GM19468 (cell line): ENCODE results near the gene PAK1.

Experiments used
- ATAC-seq: cut with Tn5 transposase; IDR thresholded peaks from one replicate; pipeline ENCODE4 v1.9.1; 2021; ENCODE audit warnings: mild to moderate bottlenecking, moderate library complexity, moderate number of reproducible peaks; ENCODE audit not compliant: unreplicated experiment; ENCODE audit errors: extremely low read depth

PAK1 gene

DNA sequence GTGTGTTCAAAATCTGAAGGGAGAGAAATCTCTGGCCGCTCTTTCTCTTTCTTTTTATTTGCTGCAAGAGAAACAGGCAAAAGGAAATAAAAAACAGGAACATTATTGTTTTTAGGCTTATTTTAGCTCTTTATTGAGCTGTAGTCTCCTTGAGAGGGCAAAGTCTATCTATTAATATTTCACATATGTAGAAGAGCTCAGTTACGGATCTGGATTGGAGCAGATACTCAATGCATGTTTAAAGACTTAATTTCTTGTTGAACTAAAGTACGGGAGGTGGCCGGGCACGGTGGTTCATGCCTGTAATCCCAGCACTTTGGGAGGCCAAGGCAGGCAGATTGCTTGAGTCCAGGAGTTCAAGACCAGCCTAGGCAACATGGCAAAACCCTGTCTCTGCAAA is 94.0 kb downstream of the PAK1 start:
- no peak for ATAC-seq

DNA sequence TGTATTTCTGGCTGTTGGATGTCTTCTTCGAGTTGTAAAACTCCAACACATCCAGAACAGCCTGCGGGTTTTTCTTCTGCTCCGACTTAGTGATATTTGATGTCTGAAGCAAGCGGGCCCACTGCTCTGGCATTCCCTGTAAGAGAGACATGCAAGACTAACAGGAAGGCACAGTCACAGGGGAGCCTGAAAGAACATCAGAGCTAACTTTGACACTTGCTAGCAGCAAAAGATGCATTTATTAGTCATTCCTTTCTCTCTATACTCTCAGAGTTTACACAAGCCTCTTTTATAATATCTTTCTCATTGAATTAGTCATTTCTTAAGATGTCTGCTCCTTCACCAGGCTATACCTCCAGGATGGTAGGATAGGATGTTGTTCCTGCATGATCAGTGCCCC is 94.6 kb downstream of the PAK1 start:
- no peak for ATAC-seq

GRCh38 chr11:77377734-77378133 is 96.2 kb downstream of the PAK1 start:
- ATAC-seq = no peak

DNA sequence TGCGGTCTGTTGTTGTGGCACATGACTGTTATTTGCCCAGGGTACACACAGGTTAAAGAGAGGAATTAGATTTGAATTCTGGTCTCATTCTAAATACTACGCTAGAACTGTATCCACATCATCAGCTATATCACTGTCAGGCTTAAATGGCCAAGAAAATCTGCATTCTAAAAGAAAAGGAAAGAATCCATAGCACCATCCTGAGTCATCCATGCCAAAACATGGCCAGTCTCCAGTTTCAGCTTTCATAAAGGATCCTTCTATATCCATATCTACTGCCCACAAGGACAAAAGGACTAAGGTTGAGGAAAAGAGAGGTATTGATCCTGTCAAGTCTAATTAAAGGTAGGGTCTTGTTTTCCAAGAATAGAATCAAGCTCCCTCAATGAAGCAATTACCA is 98.8 kb downstream of the PAK1 start:
- no peak for ATAC-seq

GRCh38 chr11:77374611-77375031 is 99.3 kb downstream of the PAK1 start:
- ATAC-seq = no peak

GRCh38 chr11:77374108-77374507 is 99.8 kb downstream of the PAK1 start:
- ATAC-seq = no peak

DNA sequence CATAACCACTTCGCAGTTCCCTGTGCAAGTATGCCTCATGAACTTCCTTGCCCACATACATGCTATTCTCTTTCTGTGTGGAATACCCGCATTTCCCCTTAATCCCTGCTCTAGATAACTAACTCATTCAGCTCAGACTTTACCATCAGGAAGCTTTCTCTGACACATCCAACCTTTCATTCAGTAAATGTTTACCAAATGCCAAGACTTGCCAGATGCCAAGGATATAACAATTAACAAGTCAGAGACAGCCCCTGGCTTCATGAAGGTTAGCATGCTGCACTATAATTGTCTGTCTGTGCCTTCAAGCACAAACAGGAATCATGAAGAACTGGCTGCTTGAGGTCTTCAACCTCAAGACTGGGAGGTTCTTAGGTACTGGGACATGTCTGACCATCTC is 101.2 kb downstream of the PAK1 start:
- no peak for ATAC-seq

- no peak for ATAC-seq
Measured at GRCh38 chr11:77371646-77372045, 102.2 kb downstream of the PAK1 start.

GRCh38 chr11:77370217-77370616 is 103.7 kb downstream of the PAK1 start:
- no peak for ATAC-seq

GRCh38 chr11:77361184-77361583 is 112.7 kb downstream of the PAK1 start:
- no peak for ATAC-seq

- no peak for ATAC-seq
Measured at GRCh38 chr11:77359481-77359880, 114.4 kb downstream of the PAK1 start.

DNA sequence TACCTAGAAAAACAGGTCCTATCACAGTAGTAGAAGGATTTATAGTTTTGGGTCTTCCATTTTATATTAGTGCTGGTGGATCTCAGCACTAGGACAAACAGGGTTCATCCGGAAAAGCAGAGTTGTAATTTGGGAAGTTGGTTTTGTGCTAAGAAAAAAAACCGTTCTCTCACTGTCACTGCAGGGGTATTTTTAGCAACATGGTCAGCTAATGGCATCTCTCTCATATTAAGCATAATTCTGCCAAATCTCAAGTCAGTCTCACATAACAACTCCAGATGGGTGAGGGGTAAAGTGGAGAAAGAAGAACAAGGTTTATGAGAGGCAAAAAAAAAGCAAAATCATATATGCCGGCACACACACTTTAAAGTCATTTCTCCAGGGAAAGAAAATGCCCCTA is 120.8 kb downstream of the PAK1 start:
- no peak for ATAC-seq

- no peak for ATAC-seq
Measured at GRCh38 chr11:77351281-77351886, 122.5 kb downstream of the PAK1 start.

DNA sequence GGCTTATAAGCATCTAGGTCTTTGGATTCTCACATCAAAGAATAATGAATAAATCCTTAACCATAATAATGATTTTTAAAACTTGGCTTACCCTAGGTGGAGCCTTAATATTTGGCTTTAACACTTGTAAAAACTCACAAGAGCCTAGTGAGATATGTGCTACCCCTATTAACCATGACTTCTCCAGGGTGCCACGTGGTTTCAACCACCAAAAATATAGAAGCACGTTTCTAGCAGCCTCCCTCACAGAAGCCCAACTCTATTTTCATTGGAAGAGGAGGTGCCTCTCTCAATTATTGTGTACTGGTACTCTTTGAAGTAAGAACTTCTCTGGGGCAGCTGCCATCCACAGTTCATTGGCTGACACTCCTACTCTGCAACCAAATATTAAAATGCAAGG is 125.9 kb downstream of the PAK1 start:
- ATAC-seq = no peak

DNA sequence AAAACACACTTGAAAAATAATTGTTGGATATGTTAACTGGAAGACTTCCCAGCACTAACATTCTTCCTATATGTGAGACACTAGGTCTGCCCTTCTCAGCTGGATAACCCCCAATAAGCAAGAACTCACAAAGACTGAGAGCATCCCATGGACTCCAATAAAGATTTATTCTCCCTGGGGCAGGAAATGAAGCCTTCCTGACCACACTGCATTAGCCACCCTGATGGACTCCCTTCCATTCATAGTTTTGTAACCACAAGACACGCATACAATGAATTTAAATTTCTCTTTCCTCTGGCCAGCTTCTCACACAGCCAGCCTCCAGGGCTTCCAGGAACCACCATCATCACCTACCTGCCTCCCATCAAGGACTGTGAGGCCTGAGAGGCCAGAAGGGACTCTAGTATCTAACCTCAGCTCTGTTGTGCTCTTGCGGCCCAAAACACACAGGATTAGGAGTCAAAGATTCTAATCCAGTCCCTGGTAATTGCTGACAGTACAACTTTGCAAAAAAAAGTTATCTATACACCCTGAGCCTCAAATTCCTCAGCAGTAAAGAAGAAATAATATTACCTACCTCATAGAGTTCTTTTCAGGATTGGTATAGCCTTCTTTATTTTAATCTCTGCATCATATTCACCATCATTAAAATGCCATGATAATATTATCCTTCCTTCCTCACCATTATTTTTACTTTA is 126.8 kb downstream of the PAK1 start:
- ATAC-seq = no peak

DNA sequence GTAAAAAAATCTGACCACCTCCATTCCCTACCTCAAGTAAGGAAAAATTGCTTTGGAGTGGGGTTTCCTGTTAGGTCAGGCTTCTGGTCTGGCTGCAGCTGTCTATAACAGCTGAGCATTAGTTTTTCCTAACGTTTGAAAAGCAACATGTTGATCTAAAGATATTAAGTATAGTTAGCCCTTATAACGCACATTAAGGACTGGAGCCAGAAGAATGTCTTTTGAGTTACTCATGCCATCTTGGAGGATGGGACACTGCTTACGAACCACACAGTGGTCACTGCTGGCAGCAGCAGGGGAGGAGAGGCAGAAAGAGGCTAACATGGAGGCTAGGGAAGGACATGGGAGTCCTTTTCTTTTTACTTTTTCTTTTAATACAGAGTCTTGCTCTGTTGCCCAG is 128.3 kb downstream of the PAK1 start:
- no peak for ATAC-seq

DNA sequence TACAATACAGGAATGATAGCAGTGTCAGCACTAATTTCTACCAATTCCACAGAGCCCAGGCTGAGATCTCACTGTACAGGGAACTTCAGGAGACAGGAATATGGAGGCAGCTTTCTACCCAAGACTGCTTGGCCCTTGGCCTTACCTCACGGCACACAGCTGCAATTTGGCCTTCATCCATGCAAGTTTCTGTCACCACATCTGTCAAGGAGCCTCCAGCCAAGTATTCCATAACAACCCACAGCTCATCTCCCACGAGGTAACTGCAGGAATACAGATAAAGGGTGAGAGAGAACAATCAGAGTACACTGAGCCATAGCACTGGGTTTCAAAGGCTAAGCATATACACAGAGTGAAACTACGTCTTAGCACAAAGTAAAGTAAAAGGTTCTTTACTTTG is 133.4 kb downstream of the PAK1 start:
- no peak for ATAC-seq

GRCh38 chr11:77332259-77332658 is 141.6 kb downstream of the PAK1 start:
- ATAC-seq = no peak

GRCh38 chr11:77325159-77325558 is 148.7 kb downstream of the PAK1 start:
- ATAC-seq = no peak

DNA sequence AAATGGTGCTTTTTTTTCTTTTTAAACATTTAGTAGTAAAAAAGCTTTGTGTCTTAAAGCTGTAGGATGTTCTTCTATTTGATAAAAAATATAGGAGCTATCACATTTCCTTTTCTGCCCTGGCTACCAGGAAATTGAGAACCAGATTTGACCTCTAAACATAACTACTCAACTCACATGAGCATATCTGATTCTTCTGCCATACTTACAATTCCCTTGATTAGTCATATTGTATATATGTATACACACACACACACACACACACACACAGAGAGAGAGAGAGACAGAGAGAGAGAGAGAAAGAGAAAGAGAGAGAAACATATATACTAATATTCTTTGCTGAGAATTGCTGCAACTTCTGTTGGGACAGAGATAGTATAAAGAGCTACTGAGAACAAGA is 149.4 kb downstream of the PAK1 start:
- no peak for ATAC-seq

DNA sequence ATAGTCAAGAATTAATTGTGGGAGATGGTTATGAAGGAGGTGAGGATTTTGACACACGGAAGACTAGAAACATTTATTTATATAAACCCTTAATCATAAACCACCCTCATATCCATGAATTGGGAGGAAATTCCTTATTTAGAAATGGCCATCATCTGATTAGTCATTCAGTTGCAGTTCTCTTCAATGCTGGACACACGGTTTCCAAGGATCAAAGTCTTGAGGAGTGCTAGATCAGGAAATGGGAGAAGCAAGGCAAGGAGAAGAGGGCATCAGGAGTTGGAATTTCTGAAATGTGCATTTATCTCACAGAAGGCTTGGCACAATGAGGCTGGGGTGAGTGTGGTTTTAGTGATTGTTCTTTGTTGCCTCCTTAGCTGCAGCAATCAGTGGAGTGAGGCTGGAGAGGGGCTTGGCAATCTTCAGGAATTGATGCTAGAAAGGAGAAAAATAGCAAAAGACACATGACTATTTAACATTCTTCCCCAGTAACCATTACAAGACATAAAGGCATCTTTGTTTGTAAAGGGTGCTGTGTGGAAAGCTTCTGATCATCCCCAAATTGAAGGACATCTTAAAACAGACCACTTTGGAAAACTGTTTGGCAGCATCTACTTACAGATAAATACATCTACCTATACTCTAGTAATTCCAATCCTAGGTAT is 150.8 kb downstream of the PAK1 start:
- ATAC-seq = no peak

- no peak for ATAC-seq
Measured at GRCh38 chr11:77322506-77322905, 151.4 kb downstream of the PAK1 start.
